H54 (cell line): ENCODE data around the gene TNRC6A.
"Not testable (repeated sequence)": the region's sequence is repeated elsewhere in the genome, so short reads cannot be mapped to it uniquely, and the experiment has no call there.

Experiments
- DNase-seq: peaks from one replicate; pipeline ENCODE4 v3.0.0; 2011; ENCODE audit warnings: low spot score, mixed read lengths; ENCODE audit not compliant: insufficient read length
- FAIRE-seq: peaks from 3 replicates; lab custom pipeline; 2011; peaks lifted over from hg19 to GRCh38; lab: Jason Lieb, UNC
- POLR2A ChIP-seq: IDR thresholded peaks from 2 replicates; pipeline ENCODE4 v1.6.1; 2011; ENCODE audit warnings: low read depth, mild to moderate bottlenecking, low read length

Gene TNRC6A

GRCh38 chr16:24789881-24790280 is 60.4 kb downstream of the TNRC6A start:
- DNase-seq = no peak
- FAIRE-seq = no peak
- no peak for TF ChIP-seq POLR2A

- FAIRE-seq = no peak
- no peak for TF ChIP-seq POLR2A
- DNase-seq = no peak
These were observed 71.1 kb downstream of the TNRC6A start for GRCh38 chr16:24800586-24800985.

- DNase-seq = no peak
- FAIRE-seq = no peak
- no peak for TF ChIP-seq POLR2A
These were observed 72.4 kb downstream of the TNRC6A start for GRCh38 chr16:24801761-24802302.

- FAIRE-seq (no peak), DNase-seq (no peak)
- no peak for TF ChIP-seq POLR2A
These were observed 76.0 kb downstream of the TNRC6A start for GRCh38 chr16:24805484-24805883.

GRCh38 chr16:24807301-24807700 is 77.8 kb downstream of the TNRC6A start:
- DNase-seq (no peak), FAIRE-seq (no peak)
- TF ChIP-seq POLR2A = no peak

GRCh38 chr16:24810951-24811843 is 81.7 kb downstream of the TNRC6A start:
- FAIRE-seq (no peak), DNase-seq (no peak)
- no peak for TF ChIP-seq POLR2A

- FAIRE-seq, DNase-seq: not testable (repeated sequence)
These were observed 83.4 kb downstream of the TNRC6A start for GRCh38 chr16:24812813-24813212.

- FAIRE-seq (no peak), DNase-seq (no peak)
- no peak for TF ChIP-seq POLR2A
These were observed 85.6 kb downstream of the TNRC6A start for GRCh38 chr16:24815021-24815420.

- no peak for TF ChIP-seq POLR2A
- DNase-seq (no peak), FAIRE-seq (no peak)
These were observed 87.2 kb downstream of the TNRC6A start for GRCh38 chr16:24816688-24817087.

GRCh38 chr16:24819462-24820040 is 90.1 kb downstream of the TNRC6A start:
- TF ChIP-seq POLR2A = no peak
- DNase-seq = no peak
- no peak for FAIRE-seq

- no peak for TF ChIP-seq POLR2A
- DNase-seq = no peak
- no peak for FAIRE-seq
These were observed 91.1 kb downstream of the TNRC6A start for GRCh38 chr16:24820522-24820921.

- no peak for FAIRE-seq
- no peak for TF ChIP-seq POLR2A
These were observed 91.7 kb downstream of the TNRC6A start for GRCh38 chr16:24821129-24821528.

GRCh38 chr16:24822542-24822941 is 93.1 kb downstream of the TNRC6A start:
- no peak for FAIRE-seq
- no peak for TF ChIP-seq POLR2A
- DNase-seq = no peak

More at GRCh38 chr16:24821129-24821528, 91.7 kb downstream of the TNRC6A start:
- no peak for DNase-seq

- TF ChIP-seq POLR2A = no peak
- FAIRE-seq (no peak), DNase-seq (no peak)
These were observed 93.5 kb downstream of the TNRC6A start for GRCh38 chr16:24822974-24823373.

GRCh38 chr16:24825696-24826095 is 96.2 kb downstream of the TNRC6A start:
- no peak for TF ChIP-seq POLR2A
- DNase-seq = no peak
- no peak for FAIRE-seq
